ENCODE measurements around the gene TNKS1BP1. TPM values are rescaled to one million over a fixed set of nuclear protein-coding genes. Genes with fewer than 3 reads are reported as not detected.
A peak's percentile ranks its signal among the peaks of the same experiment; 100 is the strongest.

The TNKS1BP1 gene
- total and polyA plus RNA-seq, 2 experiments from 2014 or later = 54.9 to 104 TPM

DNA sequence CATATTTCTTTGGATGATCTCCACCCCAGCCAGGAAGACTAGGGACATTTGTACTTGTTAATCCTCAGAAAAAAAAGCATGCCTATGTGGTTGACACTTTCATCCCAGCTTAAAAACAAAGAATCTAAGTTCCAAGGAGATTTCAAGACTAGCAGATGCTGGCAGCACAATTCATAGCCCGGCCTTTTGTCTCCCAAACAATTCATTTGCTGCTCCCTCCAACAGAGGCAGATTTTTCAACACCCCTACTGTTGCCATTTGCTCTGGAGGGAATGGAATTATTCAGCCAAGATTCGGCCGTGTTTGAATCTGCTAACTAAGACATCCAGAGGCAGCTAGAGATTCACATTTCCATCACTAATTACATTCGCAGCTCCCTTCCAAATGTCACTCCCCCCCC, 28.7 kb upstream of the TNKS1BP1 start:
- Histone ChIP-seq H3K9me2 (replicated peaks; ENCODE audit: insufficient read depth) (no peaks in the 10 kb centered on the region), H3K27ac (no peak overlapping the region), H4K20me1 (ENCODE audit: insufficient read depth, poor library complexity, severe bottlenecking) (no peaks in the 10 kb centered on the region), H2AFZ (no peak overlapping the region), H3K36me3 (replicated peaks; ENCODE audit: insufficient read depth, low read depth) (no peaks in the 10 kb centered on the region), H3K4me1 (ENCODE audit: insufficient read depth) (no peaks in the 10 kb centered on the region), H3K79me2 (no peaks in the 10 kb centered on the region), H3K9me3 (ENCODE audit: low read depth) (no peaks in the 10 kb centered on the region), H3K4me3 (no peak overlapping the region), H3K27me3 (no peaks in the 10 kb centered on the region), H3K4me2 (no peak overlapping the region)
- WGBS (ENCODE audit: low lambda C conversion rate, missing lambda C conversion rate) = 60% methylated on average over 3 of the region's 4 CpGs
- TF ChIP-seq, protein P1, sequence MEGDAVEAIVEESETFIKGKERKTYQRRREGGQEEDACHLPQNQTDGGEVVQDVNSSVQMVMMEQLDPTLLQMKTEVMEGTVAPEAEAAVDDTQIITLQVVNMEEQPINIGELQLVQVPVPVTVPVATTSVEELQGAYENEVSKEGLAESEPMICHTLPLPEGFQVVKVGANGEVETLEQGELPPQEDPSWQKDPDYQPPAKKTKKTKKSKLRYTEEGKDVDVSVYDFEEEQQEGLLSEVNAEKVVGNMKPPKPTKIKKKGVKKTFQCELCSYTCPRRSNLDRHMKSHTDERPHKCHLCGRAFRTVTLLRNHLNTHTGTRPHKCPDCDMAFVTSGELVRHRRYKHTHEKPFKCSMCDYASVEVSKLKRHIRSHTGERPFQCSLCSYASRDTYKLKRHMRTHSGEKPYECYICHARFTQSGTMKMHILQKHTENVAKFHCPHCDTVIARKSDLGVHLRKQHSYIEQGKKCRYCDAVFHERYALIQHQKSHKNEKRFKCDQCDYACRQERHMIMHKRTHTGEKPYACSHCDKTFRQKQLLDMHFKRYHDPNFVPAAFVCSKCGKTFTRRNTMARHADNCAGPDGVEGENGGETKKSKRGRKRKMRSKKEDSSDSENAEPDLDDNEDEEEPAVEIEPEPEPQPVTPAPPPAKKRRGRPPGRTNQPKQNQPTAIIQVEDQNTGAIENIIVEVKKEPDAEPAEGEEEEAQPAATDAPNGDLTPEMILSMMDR (IDR thresholded peaks at IDR 0.05; ENCODE audit: poor library complexity) = no peak
- TF ChIP-seq EZH2 (IDR thresholded peaks at IDR 0.05; ENCODE audit: borderline replicate concordance) (no peak), EZH2phosphoT487 (IDR thresholded peaks at IDR 0.05; ENCODE audit: low read depth, severe bottlenecking, unreplicated experiment) (no peak)
- no peak for DNase-seq (ENCODE audit: low spot score)

DNA sequence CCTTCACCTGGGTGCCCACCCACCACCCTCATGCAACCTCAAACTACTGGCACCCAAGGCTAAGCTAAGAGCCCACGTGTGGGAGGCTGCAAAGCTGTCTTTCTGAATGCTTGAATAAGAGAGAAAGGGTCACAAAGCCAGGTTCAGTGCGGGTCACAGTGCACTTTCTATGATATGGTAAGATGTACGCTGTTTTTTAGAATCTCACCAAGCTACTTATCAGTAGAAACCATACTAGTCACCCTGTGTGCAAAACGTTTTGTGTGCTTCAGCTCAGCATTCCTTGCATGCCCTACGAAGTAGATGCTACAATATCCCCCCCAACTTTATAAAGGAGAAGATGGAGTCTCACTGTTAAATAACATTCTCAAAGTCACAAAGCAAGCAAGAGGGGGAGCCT, 28.3 kb upstream of the TNKS1BP1 start:
- H3K79me2 ChIP-seq = no peaks in the 10 kb centered on the region
- no peak for DNase-seq (ENCODE audit: low spot score)
- no peak overlapping the region for H3K4me3 ChIP-seq
- no peak overlapping the region for H2AFZ ChIP-seq
- H4K20me1 ChIP-seq (ENCODE audit: insufficient read depth, poor library complexity, severe bottlenecking) = no peaks in the 10 kb centered on the region
- no peaks in the 10 kb centered on the region for H3K36me3 ChIP-seq (replicated peaks; ENCODE audit: insufficient read depth, low read depth)
- no peaks in the 10 kb centered on the region for H3K9me2 ChIP-seq (replicated peaks; ENCODE audit: insufficient read depth)
- H3K4me2 ChIP-seq = no peak overlapping the region
- 60% methylated on average over 5 of the region's 5 CpGs for WGBS (ENCODE audit: low lambda C conversion rate, missing lambda C conversion rate)
- no peaks in the 10 kb centered on the region for H3K9me3 ChIP-seq (ENCODE audit: low read depth)
- no peaks in the 10 kb centered on the region for H3K27me3 ChIP-seq
- TF ChIP-seq EZH2phosphoT487 (IDR thresholded peaks at IDR 0.05; ENCODE audit: low read depth, severe bottlenecking, unreplicated experiment) = no peak
- TF ChIP-seq, protein P1 (IDR thresholded peaks at IDR 0.05; ENCODE audit: poor library complexity) = no peak
- no peak for TF ChIP-seq EZH2 (IDR thresholded peaks at IDR 0.05; ENCODE audit: borderline replicate concordance)
- no peaks in the 10 kb centered on the region for H3K4me1 ChIP-seq (ENCODE audit: insufficient read depth)
- H3K27ac ChIP-seq = no peak overlapping the region

DNA sequence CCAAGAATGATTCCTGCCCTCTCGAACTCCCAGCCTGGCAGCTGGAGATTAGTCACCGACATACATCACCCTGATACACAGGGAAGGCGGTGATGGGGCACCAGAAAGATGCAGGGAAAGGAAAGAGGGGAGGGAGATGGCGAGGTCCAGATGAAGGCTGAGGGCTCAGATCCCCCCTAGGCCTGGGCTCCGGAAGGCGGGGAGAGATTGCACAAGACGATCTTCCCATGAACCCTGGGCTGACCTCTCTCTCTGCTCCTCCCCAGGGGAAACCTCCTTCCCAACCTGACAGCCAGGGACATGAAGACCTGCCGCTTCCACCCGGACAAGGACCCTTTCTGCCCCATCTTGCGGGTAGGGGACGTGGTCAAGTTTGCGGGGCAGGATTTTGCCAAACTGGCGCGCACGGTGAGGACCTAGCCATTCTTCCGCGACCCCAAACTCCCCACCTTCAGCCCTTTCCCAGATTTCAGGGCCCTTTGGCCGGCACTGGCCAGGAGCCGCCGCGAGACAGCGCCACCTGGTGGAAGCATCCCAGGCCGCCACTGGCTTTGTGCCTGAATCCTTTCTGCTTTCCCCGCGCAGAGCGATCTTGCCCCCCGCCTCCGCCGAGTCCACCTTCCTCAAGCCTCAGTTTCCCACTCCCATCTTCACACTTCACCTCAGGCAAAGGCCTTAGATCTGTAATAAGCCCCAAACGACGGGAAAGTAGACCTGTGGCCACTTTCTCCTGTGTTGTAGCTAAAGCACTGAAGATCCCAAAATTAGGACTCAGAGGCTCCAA, 24.9 kb upstream of the TNKS1BP1 start:
- H3K27ac ChIP-seq = no peak overlapping the region
- no peaks in the 10 kb centered on the region for H3K9me2 ChIP-seq (replicated peaks; ENCODE audit: insufficient read depth)
- H3K4me3 ChIP-seq = no peak overlapping the region
- TF ChIP-seq EZH2 (IDR thresholded peaks at IDR 0.05; ENCODE audit: borderline replicate concordance) = no peak
- TF ChIP-seq, protein P1 (IDR thresholded peaks at IDR 0.05; ENCODE audit: poor library complexity) = peak; percentile 82
- no peak for TF ChIP-seq EZH2phosphoT487 (IDR thresholded peaks at IDR 0.05; ENCODE audit: low read depth, severe bottlenecking, unreplicated experiment)
- no peaks in the 10 kb centered on the region for H3K36me3 ChIP-seq (replicated peaks; ENCODE audit: insufficient read depth, low read depth)
- H3K9me3 ChIP-seq (ENCODE audit: low read depth) = no peaks in the 10 kb centered on the region
- H2AFZ ChIP-seq = no peak overlapping the region
- no peaks in the 10 kb centered on the region for H3K4me1 ChIP-seq (ENCODE audit: insufficient read depth)
- H3K79me2 ChIP-seq = no peaks in the 10 kb centered on the region
- H3K4me2 ChIP-seq = peak overlapping the region; percentile 72
- no peaks in the 10 kb centered on the region for H4K20me1 ChIP-seq (ENCODE audit: insufficient read depth, poor library complexity, severe bottlenecking)
- peak; percentile 74 for DNase-seq (ENCODE audit: low spot score)
- no peaks in the 10 kb centered on the region for H3K27me3 ChIP-seq
- WGBS (ENCODE audit: low lambda C conversion rate, missing lambda C conversion rate) = 21% methylated on average over 31 of the region's 31 CpGs
